Esophagus squamous epithelium (tissue), 5 donors: ENCODE results near the gene PNLIPRP3. TPM values are rescaled to one million over a fixed set of nuclear protein-coding genes. Genes with fewer than 3 reads are reported as not detected.

Experiments used
- DNase-seq: peaks from one replicate; lab custom pipeline; 2025; lab: John Stamatoyannopoulos, UW
- H3K27ac ChIP-seq, 4 donors: fragments of 200-600 bp; sonication (generic); one replicate each; pipeline ENCODE4 v1.5.1; 2016 to 2019; ENCODE audit warnings: mild to moderate bottlenecking in 1 of 4
- H3K27me3 ChIP-seq, 4 donors: fragments of 200-600 bp; sonication (generic); 1 replicate in 3 of 4; 2 replicates in 1 of 4; pipeline versions ENCODE4 v1.5.1 to v1.6.0; 2017 to 2021; ENCODE audit warnings: antibody characterized with exemption in 1 of 4
- H3K36me3 ChIP-seq, 3 donors: fragments of 200-600 bp; sonication (generic); one replicate each; pipeline ENCODE4 v1.5.1; 2016 to 2019
- H3K4me1 ChIP-seq, 3 donors: fragments of 200-600 bp; sonication (generic); one replicate each; pipeline ENCODE4 v1.5.1; 2017 to 2019
- H3K4me3 ChIP-seq, 4 donors: fragments of 200-600 bp; sonication (generic); 1 replicate in 3 of 4; 2 replicates in 1 of 4; pipeline ENCODE4 v1.5.1; 2016 to 2019; ENCODE audit warnings: mild to moderate bottlenecking in 2 of 4, moderate library complexity in 1 of 4
- H3K9me3 ChIP-seq, 3 donors: fragments of 200-600 bp; sonication (generic); one replicate each; pipeline ENCODE4 v1.5.1; 2016 to 2019
- POLR2A ChIP-seq, 4 donors: fragments of 450-650 bp; IDR thresholded peaks; one replicate each; pipeline ENCODE4 v1.6.1; 2017; ENCODE audit warnings: antibody characterized with exemption in 4 of 4, mild to moderate bottlenecking in 4 of 4, moderate library complexity in 3 of 4
- WGBS, 2 donors: methylation state at CpG; one replicate each; pipeline ENCODE4 v1.1.5; 2018; 5-methylcytosine and 5-hydroxymethylcytosine counted together
- intact Hi-C: fragments of 100-400 bp; cut with DNase I; formaldehyde crosslinking; loops from one replicate; pipeline ENCODE4 v1.15.0; 2022
- total RNA-seq, 4 donors: library from RNA; depleted of rRNA; stranded (reverse); fragments of >200 nt; gene quantifications; one replicate each; pipeline ENCODE4 v1.1.0, GENCODE V29; 2016
- TF ChIP-seq, protein P1 (sequence below), 6 experiments: fragments of 450-650 bp in 4 of 6; fragments of 200-600 bp in 2 of 6; sonication (generic) in 2 of 6; IDR thresholded peaks; one replicate each; pipeline ENCODE4 v1.5.1; 2016 to 2019; ENCODE audit warnings: antibody characterized with exemption in 6 of 6, mild to moderate bottlenecking in 4 of 6, moderate library complexity in 4 of 6
- donor health status: DM: yes; HTN: yes; CAD: no.

Gene PNLIPRP3
- total RNA-seq, 4 donors from 2014 or later = 0.38 to 2.4 (median 1.7) TPM

GRCh38 chr10:116450861-116451260 is 23.2 kb downstream of the PNLIPRP3 start:
- intact Hi-C loops = no loop called here
- no peak for TF ChIP-seq POLR2A (IDR thresholded peaks at IDR 0.05)
- TF ChIP-seq, protein P1, sequence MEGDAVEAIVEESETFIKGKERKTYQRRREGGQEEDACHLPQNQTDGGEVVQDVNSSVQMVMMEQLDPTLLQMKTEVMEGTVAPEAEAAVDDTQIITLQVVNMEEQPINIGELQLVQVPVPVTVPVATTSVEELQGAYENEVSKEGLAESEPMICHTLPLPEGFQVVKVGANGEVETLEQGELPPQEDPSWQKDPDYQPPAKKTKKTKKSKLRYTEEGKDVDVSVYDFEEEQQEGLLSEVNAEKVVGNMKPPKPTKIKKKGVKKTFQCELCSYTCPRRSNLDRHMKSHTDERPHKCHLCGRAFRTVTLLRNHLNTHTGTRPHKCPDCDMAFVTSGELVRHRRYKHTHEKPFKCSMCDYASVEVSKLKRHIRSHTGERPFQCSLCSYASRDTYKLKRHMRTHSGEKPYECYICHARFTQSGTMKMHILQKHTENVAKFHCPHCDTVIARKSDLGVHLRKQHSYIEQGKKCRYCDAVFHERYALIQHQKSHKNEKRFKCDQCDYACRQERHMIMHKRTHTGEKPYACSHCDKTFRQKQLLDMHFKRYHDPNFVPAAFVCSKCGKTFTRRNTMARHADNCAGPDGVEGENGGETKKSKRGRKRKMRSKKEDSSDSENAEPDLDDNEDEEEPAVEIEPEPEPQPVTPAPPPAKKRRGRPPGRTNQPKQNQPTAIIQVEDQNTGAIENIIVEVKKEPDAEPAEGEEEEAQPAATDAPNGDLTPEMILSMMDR (IDR thresholded peaks at IDR 0.05) = no peak

DNA sequence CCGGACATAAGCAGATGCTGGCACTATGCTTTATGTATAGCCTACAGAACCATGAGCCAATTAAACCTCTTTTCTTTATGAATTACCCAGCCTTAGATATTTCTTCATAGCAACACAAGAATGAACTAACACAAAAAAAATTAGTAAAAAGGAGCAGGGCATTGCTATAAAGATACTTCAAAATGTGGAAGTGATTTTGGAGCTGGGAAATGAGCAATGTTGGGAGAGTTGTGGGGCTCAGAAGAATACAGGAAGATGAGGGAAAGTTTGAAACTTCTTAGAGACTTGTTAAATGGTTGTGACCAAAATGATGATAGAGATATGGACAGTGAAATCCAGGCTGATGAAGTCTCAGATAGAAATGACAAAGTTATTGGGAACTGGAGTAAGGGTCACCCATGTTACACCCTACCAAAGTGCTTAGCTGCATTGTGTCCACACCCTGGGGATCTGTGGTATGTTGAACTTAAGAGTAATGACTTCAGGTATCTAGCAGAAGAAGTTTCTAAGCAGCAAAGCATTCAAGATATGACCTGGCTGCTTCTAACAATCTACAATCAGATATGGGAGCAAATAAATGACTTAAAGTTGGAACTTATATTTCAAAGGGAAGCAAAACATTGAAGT is 24.2 kb downstream of the PNLIPRP3 start:
- Histone ChIP-seq H3K27me3 (no peaks in the 10 kb centered on the region), H3K27ac (no peak overlapping the region), H3K36me3 (no peaks in the 10 kb centered on the region), H3K9me3 (no peaks in the 10 kb centered on the region), H3K4me3 (no peak overlapping the region), H3K4me1 (no peaks in the 10 kb centered on the region)
- intact Hi-C loops = no loop called here
- no peak for DNase-seq
- TF ChIP-seq, protein P1 (IDR thresholded peaks at IDR 0.05) = no peak
- no peak for TF ChIP-seq POLR2A (IDR thresholded peaks at IDR 0.05)
- WGBS, 2 donors = 0% methylated on average over 1 of the region's 1 CpG

More at GRCh38 chr10:116450861-116451260, 23.2 kb downstream of the PNLIPRP3 start:
- no peaks in the 10 kb centered on the region for H3K36me3 ChIP-seq
- H3K27me3 ChIP-seq = no peaks in the 10 kb centered on the region
- H3K27ac ChIP-seq = no peak overlapping the region
- H3K4me1 ChIP-seq = no peaks in the 10 kb centered on the region
- 48 to 61% methylated on average over 2 of the region's 2 CpGs for WGBS, 2 donors
- no peak for DNase-seq
- H3K9me3 ChIP-seq = no peaks in the 10 kb centered on the region
- H3K4me3 ChIP-seq = no peak overlapping the region

DNA sequence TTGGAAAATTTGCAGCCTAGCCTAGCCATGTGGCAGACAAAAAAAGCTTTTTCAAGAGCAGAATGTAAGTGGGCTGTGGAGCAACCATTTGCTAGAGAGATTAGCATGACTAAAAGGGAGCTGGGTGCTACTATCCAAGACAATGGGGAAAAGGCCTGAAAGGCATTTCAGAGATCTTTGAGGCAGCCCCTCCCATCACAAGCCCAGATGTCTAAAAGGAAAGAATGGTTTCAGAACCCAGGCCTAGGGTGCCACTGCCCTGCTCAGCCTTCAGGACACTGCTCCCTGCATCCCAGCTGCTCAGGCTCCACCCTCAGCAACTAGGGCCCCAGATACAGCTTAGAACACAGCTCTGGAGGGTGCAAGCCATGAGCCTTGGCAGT is 24.7 kb downstream of the PNLIPRP3 start:
- no peaks in the 10 kb centered on the region for H3K9me3 ChIP-seq
- TF ChIP-seq, protein P1 (IDR thresholded peaks at IDR 0.05) = no peak
- H3K36me3 ChIP-seq = no peaks in the 10 kb centered on the region
- H3K27me3 ChIP-seq = no peaks in the 10 kb centered on the region
- intact Hi-C loops = no loop called here
- DNase-seq = no peak
- no peak overlapping the region for H3K4me3 ChIP-seq
- H3K27ac ChIP-seq = no peak overlapping the region
- H3K4me1 ChIP-seq = no peaks in the 10 kb centered on the region

- Histone ChIP-seq H3K4me1 (no peaks in the 10 kb centered on the region), H3K36me3 (no peaks in the 10 kb centered on the region), H3K9me3 (no peaks in the 10 kb centered on the region), H3K4me3 (no peak overlapping the region), H3K27me3 (no peaks in the 10 kb centered on the region), H3K27ac (no peak overlapping the region)
- TF ChIP-seq POLR2A (IDR thresholded peaks at IDR 0.05) = no peak
- TF ChIP-seq, protein P1 (IDR thresholded peaks at IDR 0.05) = no peak
- no peak for DNase-seq
- intact Hi-C loops = no loop called here
Observed at GRCh38 chr10:116457488-116457887, 29.8 kb downstream of the PNLIPRP3 start.

GRCh38 chr10:116460219-116460618 is 32.6 kb downstream of the PNLIPRP3 start:
- H3K4me3 ChIP-seq = no peak overlapping the region
- DNase-seq = no peak
- H3K27me3 ChIP-seq = no peaks in the 10 kb centered on the region
- H3K4me1 ChIP-seq = no peaks in the 10 kb centered on the region
- no peak for TF ChIP-seq POLR2A (IDR thresholded peaks at IDR 0.05)
- TF ChIP-seq, protein P1 (IDR thresholded peaks at IDR 0.05) = no peak
- H3K27ac ChIP-seq = no peak overlapping the region
- intact Hi-C loops = no loop called here
- WGBS, 2 donors = 75 to 76% methylated on average over 3 of the region's 3 CpGs
- H3K36me3 ChIP-seq = no peaks in the 10 kb centered on the region
- no peaks in the 10 kb centered on the region for H3K9me3 ChIP-seq
